GM19438 (cell line): ENCODE measurements around the gene FBXO2.

Experiments
- ATAC-seq: cut with Tn5 transposase; IDR thresholded peaks from one replicate; pipeline ENCODE4 v1.9.1; 2021; ENCODE audit warnings: low read depth; ENCODE audit not compliant: unreplicated experiment

The FBXO2 gene, protein sequence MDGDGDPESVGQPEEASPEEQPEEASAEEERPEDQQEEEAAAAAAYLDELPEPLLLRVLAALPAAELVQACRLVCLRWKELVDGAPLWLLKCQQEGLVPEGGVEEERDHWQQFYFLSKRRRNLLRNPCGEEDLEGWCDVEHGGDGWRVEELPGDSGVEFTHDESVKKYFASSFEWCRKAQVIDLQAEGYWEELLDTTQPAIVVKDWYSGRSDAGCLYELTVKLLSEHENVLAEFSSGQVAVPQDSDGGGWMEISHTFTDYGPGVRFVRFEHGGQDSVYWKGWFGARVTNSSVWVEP

DNA sequence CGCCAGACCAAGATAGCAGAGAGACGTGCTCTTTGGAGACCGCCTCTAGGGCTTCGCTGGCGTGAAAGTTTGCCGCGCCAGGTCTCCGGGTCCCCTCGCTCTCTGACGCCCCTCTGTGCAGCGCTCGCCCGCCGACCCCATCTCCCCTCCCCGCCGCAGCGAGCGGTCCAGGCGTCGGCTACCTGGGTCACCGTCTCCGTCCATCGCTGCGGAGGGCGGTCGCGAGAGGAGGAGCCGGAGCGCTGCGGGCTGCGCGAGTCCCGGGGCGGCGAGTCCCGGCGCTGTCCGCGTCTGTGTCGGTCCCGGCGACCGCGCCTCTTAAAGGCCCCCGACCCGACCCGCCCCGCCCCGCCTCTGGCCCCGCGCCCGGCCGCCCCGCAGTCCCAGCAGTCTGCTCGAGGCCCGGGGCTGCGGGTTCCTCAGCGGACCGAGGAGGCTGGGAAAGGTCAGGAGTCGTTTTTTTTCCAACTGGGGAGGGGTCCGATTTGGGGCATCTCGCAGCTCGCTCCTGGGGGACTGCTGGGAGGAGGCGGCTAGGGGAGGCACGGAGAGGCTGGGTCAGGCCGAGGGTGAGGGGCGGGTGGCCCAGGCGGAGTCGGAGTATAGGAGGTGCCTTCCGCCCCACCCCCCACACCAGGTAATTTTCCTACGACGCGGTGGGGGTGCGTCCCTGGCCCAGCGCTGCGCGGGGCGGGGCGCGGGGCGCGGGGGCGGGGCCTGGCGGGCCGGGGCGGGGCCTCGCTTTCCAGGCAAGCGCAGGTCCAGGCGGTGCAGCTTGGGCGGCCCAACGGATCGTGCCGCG, at the start of gene FBXO2, which contains the start of gene FBXO44:
Gene FBXO2, minus strand, starts transcription at position 293 of the 802 bp plus-strand sequence. Its CDS starts 89 bp downstream, at position 204.
Gene FBXO44, plus strand, starts transcription at position 741 of the 802 bp plus-strand sequence. CDS start 959 bp downstream, outside the sequence.
- ATAC-seq = peak; percentile 65

DNA sequence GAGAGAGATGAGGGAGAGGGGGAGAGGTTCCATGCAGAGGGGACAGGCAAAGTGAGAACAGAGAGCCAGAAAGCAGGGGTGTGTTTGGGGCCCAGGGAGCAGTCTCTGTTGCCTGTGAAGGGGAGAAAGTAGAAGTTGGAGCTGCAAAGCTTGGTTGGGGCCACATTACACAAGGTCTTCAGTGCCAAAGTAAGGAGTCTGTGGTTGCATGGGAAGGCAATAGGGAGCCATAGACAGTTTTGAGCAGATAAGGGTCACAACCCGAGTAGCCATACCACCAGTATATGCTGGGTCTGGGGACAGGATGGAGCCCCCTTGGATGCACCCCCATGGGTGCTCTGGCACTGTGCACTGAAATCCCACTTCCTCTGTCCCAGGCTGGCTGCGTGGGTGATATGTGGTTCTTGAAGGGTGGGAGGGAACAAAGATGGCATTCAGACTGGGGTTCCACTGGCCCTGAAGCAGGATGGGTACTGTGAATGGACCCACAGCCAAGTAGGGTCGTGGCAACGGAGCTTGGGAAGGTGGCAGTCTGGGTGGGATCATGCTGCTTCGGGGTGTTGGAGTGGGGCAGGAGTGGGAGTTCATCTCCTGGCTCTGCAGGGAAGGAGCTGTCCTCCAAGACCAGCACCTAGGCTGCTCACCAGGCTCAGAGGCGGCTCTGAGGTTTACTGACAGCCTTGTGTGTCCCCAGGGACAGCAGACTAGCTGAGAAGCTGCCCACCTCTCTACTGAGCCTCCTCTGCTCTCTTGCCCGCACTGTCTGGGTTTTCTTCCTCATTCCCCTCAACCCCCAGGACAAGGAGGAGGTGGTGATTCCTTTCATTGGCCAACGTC, 49.3 kb upstream of the FBXO2 start:
- ATAC-seq = no peak

DNA sequence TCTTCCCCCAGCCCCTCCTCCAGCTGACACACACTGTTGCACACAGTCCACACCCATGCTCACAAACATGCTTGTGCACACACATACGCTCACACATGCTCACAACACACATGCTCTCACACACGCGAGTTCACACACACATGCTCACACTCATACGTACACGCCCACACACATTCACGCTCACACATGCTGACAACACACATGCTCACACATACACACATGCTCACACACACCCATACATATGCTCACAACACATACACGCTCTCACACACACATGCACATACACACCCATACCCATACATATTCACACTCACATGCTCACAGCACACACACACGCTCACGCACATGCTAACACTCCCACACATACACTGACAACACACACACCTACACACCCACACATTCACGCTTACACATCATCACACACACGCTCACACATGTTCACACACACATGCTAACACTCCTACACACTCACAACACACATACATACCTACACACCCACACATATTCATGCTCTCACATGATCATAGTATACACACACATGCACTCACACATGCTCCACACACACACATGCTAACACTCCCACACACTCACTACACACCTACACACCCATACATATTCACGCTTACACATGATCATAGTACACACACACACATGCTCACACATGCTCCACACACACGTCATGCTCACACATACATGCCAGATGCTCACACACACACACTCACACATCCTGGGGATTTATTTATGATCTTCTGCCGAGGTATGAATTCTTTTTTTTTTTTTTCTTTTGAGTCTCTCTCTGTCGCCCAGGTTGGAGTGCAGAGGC, 48.0 kb upstream of the FBXO2 start:
- no peak for ATAC-seq

DNA sequence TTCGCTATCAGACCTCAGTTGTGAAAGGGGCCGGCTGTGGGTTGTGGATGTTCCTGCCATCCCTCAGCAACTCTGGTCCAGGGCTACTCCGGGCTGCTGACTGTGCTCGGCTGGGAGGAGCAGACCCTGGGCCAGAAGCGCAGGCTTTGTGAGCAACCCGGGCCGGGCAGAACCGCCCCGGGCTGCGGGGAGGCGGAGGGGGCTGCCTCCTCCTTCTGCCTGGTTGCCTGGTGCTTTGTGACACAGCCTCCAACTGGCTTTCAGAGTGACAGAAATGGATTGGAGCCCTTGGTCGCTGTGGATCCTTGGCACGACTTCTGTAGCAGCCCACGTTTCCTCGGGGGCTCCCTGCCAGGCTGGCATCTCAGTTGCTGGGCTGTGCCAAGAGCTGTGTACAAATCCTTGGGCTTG, 47.3 kb upstream of the FBXO2 start:
- ATAC-seq = no peak

DNA sequence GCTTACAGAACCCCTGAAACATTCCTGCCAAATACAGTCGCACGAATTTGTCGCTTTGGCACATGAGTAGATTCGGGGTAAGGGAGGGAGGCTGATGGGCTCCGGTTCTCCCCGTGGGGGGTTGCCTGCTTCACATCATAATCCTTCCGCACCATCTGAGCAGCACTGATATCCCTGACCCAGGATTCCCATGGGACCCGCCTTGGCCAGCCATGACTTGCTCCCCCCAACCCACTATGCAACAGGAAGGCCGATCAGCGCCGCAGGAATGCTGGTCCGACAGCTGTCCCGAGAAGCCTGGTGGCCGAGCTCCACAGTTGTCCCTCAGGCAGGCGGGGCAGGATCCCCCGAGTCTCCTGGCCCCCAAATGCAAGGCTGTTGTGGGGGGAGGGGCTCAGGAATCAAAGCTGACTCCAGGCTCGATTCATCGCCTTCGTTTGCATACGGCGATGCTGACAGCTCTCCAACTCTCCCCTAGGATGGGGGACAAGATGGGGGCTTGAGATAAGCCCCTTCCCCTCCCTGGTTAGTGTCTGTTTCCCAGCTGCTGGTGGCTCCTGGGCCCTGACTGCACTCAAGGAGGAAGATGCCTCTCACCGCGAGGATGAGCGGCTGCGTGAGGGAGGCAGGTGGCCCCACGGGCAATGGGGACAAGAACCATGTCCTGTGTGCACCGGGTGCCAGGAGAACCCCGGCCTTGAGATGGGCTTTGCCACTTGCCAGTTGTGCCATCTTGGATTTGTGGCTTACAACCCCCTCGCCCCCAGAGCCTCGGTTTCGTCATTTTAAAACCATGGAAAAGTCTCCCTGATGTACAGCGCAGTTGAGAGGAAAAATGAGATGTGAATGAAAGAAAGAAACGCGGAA, 46.6 kb upstream of the FBXO2 start:
- ATAC-seq = no peak

DNA sequence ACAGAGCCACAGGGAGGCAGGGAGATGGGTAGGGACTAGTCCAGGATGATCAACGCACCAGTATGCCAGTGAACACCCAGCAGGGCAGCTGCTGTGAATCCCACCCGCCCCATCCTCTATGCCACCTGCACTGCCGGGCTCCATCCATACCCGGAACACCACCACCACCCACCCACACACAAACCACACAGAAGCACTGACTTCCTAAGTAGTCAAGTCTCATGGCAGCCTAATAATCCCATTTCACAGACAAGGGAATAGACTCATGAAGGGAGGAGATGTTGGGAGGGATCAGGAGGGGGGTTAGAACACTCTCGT, 43.6 kb upstream of the FBXO2 start:
- ATAC-seq = no peak

DNA sequence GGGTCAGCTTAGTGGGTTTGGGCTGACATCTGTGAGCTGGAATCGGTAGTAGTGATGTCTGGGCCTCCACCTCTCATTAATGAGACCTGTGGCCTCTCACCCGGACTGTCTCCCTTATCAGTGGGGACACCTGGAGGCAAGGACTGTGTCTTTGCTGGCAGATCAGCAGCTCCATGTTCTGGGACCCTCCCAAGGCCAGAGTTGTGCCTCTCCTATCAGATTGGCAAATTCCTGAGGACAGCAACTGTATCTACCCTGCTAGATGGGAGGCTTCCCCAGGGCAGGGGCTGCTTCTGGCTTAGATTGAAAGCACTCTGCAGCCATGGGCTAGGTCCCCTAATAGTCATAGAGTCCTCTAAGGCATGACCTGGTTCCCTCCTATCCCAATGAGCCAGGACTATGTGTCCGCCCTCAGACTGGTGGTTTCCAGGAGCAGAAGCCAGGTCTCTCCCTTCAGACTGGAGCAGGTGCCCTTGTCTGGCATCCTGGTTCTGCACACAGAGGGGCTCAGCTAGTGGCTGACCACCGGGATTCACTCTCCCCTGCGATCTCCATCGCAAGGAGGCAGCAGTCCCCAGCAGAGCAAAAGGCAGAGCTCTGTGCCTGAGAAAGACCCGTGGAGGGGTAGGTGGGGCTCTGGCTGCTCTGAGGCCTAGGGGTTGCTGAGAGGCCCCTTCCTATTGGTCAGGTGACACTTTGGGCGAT, 43.1 kb upstream of the FBXO2 start:
- ATAC-seq = no peak

DNA sequence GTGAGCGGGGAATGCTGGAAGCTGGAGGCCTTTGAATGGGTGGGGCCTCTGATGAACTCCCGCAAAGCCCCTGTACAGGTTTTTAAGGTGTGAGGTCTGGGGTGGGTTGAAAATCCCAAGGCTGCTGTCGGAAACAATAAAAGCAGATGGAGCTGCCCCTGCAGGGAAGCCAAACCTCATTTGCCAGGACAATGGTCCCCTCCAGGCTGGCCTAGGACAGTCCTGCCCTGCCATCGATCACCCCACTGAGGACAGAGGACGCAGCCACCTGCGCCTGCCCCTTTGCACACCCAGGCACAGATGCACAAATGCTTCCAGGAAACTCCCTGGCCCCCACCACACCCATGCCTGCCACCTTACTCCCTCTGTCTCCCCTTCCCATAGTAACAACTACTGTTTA, 41.6 kb upstream of the FBXO2 start:
- no peak for ATAC-seq

DNA sequence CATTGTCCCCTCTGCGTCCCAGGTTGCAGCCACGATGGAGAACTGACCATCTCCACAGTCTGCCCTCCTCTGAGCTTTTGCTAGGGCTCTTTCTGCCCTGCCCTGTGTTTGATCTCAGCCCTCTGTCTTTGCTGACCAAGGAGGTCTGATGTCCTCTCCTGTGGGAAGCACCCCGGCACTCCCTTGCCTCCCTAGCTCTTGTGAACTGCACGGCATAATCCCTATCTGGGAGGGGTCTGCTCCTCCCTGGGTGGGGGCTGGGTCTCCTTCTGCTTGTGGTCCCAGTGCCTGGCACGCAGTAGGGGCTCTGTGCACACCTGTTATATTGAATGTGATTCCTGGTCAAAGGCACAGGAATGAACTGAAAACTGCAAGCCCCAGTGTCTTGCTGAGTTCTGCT, 39.7 kb upstream of the FBXO2 start:
- ATAC-seq = no peak

DNA sequence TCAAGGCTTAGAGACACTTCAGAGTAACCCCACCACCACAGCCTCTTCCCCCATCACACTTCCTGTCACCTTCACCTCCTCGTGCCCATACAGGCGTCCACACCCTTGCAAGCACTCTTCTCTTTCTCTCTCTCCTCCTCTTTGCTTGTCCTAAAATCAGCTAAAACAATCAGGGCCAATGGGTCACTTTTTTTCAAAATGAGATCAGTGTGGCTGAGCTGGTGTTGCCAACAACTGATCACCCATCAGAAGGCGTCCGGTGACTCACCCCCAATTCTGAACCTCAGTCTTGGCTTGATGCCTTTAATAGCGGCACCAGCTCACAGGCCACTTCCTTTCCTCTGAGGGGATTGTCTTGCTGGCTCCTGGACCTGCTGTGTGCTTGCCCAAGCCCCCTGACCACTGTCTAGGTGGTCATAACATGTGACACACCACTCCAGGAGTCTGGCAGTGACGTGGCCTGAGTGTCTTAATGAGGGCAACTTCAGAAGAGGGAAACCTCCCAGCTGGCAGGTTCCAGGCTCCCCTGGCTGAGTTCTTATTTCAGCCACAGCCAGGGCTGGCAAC, 38.9 kb upstream of the FBXO2 start:
- ATAC-seq = no peak

DNA sequence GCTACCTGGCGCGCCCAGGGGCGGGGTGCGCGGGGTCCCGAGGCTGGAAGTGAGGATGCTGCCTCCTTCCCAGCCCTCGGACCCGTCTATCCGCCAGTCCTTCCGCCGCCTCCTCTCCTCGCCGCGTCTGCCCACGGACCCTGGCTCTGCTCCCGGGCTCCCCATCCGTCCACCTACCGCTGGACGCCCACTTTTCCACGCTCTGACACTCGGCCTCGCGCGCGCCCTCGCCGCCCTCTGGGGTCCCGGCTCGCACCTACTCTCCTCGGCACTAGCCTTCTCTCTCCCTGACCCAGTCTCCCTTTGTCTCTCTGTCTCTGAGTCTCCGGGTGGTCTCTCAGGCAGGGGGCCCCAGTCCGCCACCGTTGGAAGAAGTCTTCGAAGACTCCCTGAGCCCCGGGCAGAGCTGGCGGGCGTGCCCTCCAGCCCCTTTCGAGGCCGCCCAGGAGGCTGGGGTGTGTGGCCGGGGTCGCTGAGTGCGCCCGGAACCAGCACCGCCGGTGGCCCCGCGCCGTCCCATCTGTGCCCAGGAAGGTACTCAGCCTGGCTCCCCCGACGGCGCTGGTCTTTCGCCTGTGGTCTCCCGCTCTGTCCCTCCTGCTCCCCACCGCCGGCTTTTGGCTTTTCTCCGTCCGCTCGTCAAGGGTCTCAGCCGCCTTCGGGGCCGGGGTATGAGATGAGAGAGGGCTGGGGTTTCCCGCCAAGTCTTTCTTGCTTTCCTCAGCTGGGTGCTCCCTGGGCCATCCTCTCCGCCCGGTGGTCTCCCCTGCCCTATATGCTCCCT, 37.9 kb upstream of the FBXO2 start:
- no peak for ATAC-seq

DNA sequence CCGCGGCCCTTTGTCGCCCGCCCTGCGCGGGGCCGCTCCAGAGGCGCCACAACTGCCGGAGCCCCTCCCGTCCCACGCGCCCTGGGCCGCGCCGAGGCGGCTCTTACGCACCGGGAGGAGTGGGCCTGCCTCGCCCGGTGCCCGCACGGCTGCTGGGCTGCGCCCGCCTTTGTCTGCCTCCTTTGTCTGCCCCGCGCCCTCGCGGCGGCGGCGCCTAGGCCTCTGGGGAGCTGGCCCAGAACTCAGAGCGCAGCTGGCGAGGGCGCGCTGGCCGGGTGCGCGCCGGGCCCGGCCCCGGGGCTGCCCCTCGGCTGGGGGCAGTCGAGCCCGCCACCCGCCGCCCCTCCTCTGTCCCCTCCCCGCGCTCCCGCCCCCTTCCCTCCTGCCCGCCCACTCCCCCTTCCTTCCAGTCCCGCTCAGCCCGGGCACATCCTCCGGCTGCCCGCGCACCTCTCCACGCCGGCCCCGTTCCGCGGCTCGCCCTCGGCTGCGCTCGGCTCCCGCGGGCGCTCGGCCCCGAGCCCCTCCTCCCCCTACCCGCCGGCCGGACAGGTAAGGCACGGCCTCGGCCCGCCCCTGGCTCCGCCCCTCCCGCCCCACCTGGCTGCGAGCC, 37.2 kb upstream of the FBXO2 start, which contains the start of gene DRAXIN:
Gene DRAXIN, plus strand, starts transcription at position 409 of the 613 bp plus-strand sequence. CDS start 14,549 bp downstream, outside the sequence.
- ATAC-seq = no peak

DNA sequence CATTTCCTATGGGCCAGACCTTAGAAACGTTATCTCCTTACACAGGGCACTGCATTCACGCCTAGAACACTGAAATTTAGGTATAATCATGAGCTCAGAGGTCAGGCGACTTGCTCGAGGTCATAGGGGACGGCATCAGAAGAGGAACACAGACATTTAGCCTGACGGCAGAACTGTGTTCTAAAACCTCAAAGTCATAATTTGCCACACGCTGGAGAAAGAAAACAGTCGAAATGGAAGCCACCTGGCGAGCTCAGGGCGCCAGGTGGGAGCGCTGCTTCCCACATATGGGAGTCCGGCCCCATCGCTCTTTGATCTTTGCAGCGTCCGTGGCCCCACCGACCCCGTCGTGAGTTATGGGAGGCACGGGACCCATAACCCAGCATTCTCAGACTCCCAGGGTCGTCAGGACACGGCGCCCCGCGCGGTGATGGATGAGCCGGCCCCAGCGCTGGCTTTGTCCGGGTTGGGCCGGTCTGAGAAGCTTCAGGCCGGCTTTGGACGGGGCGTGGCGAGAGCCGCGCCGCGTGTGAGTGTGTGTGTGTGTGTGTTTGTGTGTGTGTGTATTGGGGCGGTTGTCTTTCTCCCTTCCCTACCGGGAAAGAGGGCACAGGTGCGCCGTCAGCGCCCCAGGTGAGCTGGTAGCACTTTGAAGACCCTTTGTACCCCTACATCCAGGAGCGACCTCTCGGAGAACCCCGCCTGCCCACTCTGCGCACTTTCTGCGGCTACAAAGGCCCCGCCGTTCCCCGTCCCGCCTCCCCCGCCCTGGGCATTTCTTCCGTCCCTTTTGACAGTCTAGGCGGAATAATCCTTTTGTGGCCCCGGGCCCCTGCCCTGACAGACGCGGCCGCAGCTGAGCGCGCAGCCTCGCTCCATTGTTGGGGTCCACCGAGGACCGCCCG, 36.4 kb upstream of the FBXO2 start:
- no peak for ATAC-seq

DNA sequence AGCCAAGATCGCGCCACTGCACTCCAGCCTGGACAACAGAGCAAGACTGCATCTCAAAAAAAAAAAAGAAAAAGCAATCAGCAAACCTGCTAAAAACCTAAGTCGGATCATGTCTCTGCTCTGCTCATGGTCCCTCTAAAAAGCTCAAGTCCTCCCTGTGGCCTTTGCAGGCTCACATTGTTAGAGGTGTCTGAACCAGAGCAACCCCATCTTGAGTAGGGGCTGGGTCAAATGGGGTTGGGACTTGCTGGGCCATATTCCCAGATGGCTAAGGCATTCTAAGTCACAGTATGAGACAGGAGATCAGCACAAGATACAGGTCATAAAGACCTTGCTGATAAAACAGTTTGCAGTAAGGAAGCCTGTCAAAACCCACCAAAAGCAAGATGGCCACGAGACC, 34.3 kb upstream of the FBXO2 start:
- ATAC-seq = no peak

DNA sequence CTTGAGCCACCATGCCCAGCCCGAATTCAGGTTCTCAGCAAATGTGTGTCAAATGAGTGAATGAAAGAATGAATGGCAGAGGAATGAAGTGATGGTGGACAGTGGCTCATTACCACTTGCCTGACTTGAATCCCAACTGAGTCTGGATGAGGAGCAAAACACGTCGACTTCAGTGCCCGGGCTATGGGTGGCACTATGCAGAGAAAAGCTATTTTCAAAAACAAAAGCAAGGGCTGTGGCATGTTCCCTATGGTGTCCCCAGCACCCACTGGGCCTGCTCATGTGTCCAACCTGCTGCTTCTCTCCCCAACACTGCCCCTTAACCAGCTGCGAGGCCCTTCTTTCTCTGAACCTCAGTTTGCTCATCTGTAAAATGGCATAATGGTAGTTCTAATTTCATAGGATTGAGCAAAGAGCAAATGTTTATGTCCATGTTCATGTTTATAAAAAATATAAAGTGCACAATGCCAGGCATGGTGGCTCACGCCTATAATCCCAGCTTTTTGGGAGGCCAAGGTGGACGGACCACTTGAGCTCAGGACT, 31.1 kb upstream of the FBXO2 start:
- no peak for ATAC-seq

DNA sequence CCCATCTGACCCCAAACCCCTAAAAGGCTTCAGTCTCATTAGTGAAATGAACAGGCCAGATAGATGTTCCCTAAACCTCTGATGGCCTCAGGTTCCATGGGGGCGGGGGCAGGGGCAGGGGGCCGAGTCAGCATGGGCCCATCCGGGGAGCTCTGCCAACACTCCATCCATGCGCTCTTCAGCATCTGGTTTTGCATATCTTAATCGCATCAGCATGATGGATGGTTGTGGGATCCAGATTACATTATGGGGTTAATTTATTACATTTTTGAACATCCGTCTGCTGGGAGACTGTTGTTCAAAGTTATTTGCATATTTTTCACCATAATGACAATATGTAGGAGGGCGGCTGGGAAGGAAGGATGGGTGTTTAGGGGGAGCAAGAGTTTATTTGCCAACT, 29.8 kb upstream of the FBXO2 start:
- ATAC-seq = no peak
